ENCODE results near the gene ZFP69B.

- TF ChIP-seq CTCF (IDR thresholded peaks at IDR 0.05; ENCODE audit: low read depth, low read length, poor library complexity, severe bottlenecking) (peak; percentile 83), EZH2phosphoT487 (IDR thresholded peaks at IDR 0.05; ENCODE audit: borderline replicate concordance, low read length) (no peak)
These were observed 45.4 kb upstream of the ZFP69B start for GRCh38 chr1:40404670-40405462.

All from DOHH2 (cell line).